GM12878 (cell line): Measurements from ENCODE around the gene ESRP2. TPM values are rescaled to one million over a fixed set of nuclear protein-coding genes. Genes with fewer than 3 reads are reported as not detected.

Source experiments
- ATAC-seq: fragments of 200-7000 bp; cut with Tn5 transposase; 3 replicates; pipeline ENCODE4 v1.9.1; 2020; ENCODE audit warnings: mild to moderate bottlenecking, moderate library complexity
- BruUV-seq: library from RNA; stranded (reverse); fragments of 400-500 nt; replicated peaks from 2 replicates; lab custom pipeline; 2021; lab: Mats Ljungman, UMichigan
- CTCF ChIA-PET: fragments of 300-600 bp; sonication (Branson Sonifier 250); formaldehyde crosslinking; extraction: SDS; loops from one replicate; lab custom pipeline; 2021; ENCODE audit warnings: inconsistent platforms; lab: Yijun Ruan, JAX
- POLR2A ChIA-PET: fragments of 350-600 bp; formaldehyde crosslinking; extraction: SDS; loops from one replicate; lab custom pipeline; 2021; ENCODE audit warnings: inconsistent platforms; lab: Charles Lee
- RAD21 ChIA-PET: fragments of 300-600 bp; sonication (Branson Sonifier 250); formaldehyde crosslinking; loops from one replicate; lab custom pipeline; 2023; ENCODE audit warnings: antibody characterized with exemption; ENCODE audit not compliant: unreplicated experiment; lab: Charles Lee
- SMC1A ChIA-PET: fragments of 300-600 bp; sonication (Branson Sonifier 250); formaldehyde crosslinking; loops from one replicate; lab custom pipeline; 2023; ENCODE audit not compliant: unreplicated experiment, uncharacterized antibody; lab: Charles Lee
- DNase-seq: peaks from one replicate; pipeline ENCODE4 v3.0.0-alpha.2; 2011; ENCODE audit warnings: low read depth, low spot score
- FAIRE-seq: peaks from 3 replicates; lab custom pipeline; 2011; peaks lifted over from hg19 to GRCh38; lab: Jason Lieb, UNC
- H2AFZ ChIP-seq: 2 replicates; pipeline ENCODE4 v1.6.0; 2011; ENCODE audit warnings: low read depth, low read length, control low read depth; ENCODE audit not compliant: control insufficient read depth
- H3K27ac ChIP-seq: 2 replicates; pipeline ENCODE4 v1.5.1; 2011; ENCODE audit warnings: control low read depth; ENCODE audit not compliant: control insufficient read depth, insufficient read depth
- H3K27me3 ChIP-seq, 2 experiments: replicated peaks in 1 of 2; 2 replicates each; pipeline versions ENCODE4 v1.6.0 to v1.6.1; 2011; ENCODE audit warnings: low read length in 1 of 2; ENCODE audit not compliant: control insufficient read depth in 2 of 2, insufficient read depth in 2 of 2
- H3K36me3 ChIP-seq, 2 experiments: 2 replicates each; pipeline ENCODE4 v1.5.1; 2011; ENCODE audit warnings: low read length in 1 of 2; ENCODE audit not compliant: control insufficient read depth in 2 of 2, insufficient read depth in 2 of 2
- H3K4me1 ChIP-seq: 2 replicates; pipeline ENCODE4 v1.6.1; 2011; ENCODE audit warnings: mild to moderate bottlenecking, low read length, moderate library complexity, mixed read lengths; ENCODE audit not compliant: control insufficient read depth, insufficient read depth
- H3K4me2 ChIP-seq: 2 replicates; pipeline ENCODE4 v1.6.0; 2011; ENCODE audit warnings: control low read depth; ENCODE audit not compliant: control insufficient read depth, insufficient read depth
- H3K4me3 ChIP-seq: fragments of 200-600 bp; sonication (generic); 2 replicates; pipeline ENCODE4 v1.5.1; 2016
- H3K79me2 ChIP-seq: 2 replicates; pipeline ENCODE4 v1.6.0; 2011; ENCODE audit warnings: low read length; ENCODE audit not compliant: control insufficient read depth, insufficient read depth
- H3K9ac ChIP-seq: 2 replicates; pipeline ENCODE4 v1.8.0; 2011; ENCODE audit warnings: low read length, control low read depth, mixed read lengths; ENCODE audit not compliant: control insufficient read depth, insufficient read depth
- H3K9me3 ChIP-seq: replicated peaks from 3 replicates; pipeline ENCODE4 v1.5.1; 2011; ENCODE audit warnings: mild to moderate bottlenecking, low read length; ENCODE audit not compliant: control insufficient read depth, insufficient read depth
- H4K20me1 ChIP-seq: 2 replicates; pipeline ENCODE4 v1.6.0; 2011; ENCODE audit not compliant: control insufficient read depth, insufficient read depth
- ATF7 ChIP-seq: fragments of 450-650 bp; IDR thresholded peaks from 2 replicates; pipeline ENCODE4 v1.6.1; 2016; ENCODE audit warnings: low read depth, mild to moderate bottlenecking
- BACH1 ChIP-seq: fragments of 450-650 bp; IDR thresholded peaks from 2 replicates; pipeline ENCODE4 v1.6.1; 2017; ENCODE audit warnings: mild to moderate bottlenecking, borderline replicate concordance
- CREM ChIP-seq: IDR thresholded peaks from 2 replicates; pipeline ENCODE4 v1.6.1; 2014; ENCODE audit warnings: antibody characterized with exemption, low read depth
- IKZF2 ChIP-seq, 2 experiments: fragments of 450-650 bp; IDR thresholded peaks; 2 replicates each; pipeline ENCODE4 v1.6.1; 2017; ENCODE audit warnings: mild to moderate bottlenecking in 2 of 2, moderate library complexity in 2 of 2
- JUNB ChIP-seq: IDR thresholded peaks from 2 replicates; pipeline ENCODE4 v1.6.1; 2016; ENCODE audit warnings: antibody characterized with exemption, mild to moderate bottlenecking
- MEF2A ChIP-seq: IDR thresholded peaks from 2 replicates; pipeline ENCODE4 v1.6.1; 2011; ENCODE audit warnings: low read depth, mild to moderate bottlenecking, low read length, moderate library complexity; ENCODE audit not compliant: insufficient read depth
- PML ChIP-seq: IDR thresholded peaks from 2 replicates; pipeline ENCODE4 v1.6.1; 2012; ENCODE audit warnings: low read length, inconsistent platforms
- POLR2AphosphoS5 ChIP-seq: IDR thresholded peaks from 2 replicates; pipeline ENCODE4 v1.6.1; 2011; ENCODE audit warnings: mild to moderate bottlenecking, low read length, inconsistent platforms
- RAD21 ChIP-seq: IDR thresholded peaks from 2 replicates; pipeline ENCODE4 v1.6.1; 2011; ENCODE audit warnings: mild to moderate bottlenecking, low read depth, low read length, moderate library complexity; ENCODE audit not compliant: insufficient read depth
- RUNX3 ChIP-seq: IDR thresholded peaks from 2 replicates; pipeline ENCODE4 v1.6.1; 2012; ENCODE audit warnings: low read length, inconsistent platforms
- SUZ12 ChIP-seq: fragments of 200-600 bp; sonication (generic); IDR thresholded peaks from one replicate; pipeline ENCODE4 v1.6.1; 2018; ENCODE audit warnings: antibody characterized with exemption, mild to moderate bottlenecking; ENCODE audit not compliant: unreplicated experiment
- ZNF24 ChIP-seq: fragments of 450-650 bp; IDR thresholded peaks from 2 replicates; pipeline ENCODE4 v1.6.1; 2017; ENCODE audit warnings: antibody characterized with exemption, mild to moderate bottlenecking
- ZNF274 ChIP-seq: IDR thresholded peaks from one replicate; pipeline ENCODE4 v1.8.0; 2011; ENCODE audit not compliant: insufficient read length, insufficient read depth
- WGBS: methylation state at CpG from one replicate; pipeline ENCODE4 v1.1.6; 2016; ENCODE audit warnings: low lambda C conversion rate; ENCODE audit not compliant: insufficient replicate concordance, insufficient coverage; ENCODE audit errors: missing lambda C conversion rate; 5-methylcytosine and 5-hydroxymethylcytosine counted together
- in situ Hi-C: fragments of 300-500 bp; cut with MboI; formaldehyde crosslinking; loops from 9 replicates; pipeline ENCODE4 v1.14.3; 2018; ENCODE audit warnings: mixed read lengths
- intact Hi-C: fragments of 100-400 bp; cut with micrococcal nuclease; formaldehyde crosslinking; loops from one replicate; pipeline ENCODE4 v1.14.2; 2022; ENCODE audit not compliant: unreplicated experiment
- polyA plus RNA-seq, 11 experiments: library from polyadenylated mRNA; depleted of rRNA in 4 of 11; unstranded in 6 of 11; stranded (reverse) in 5 of 11; fragments of >200 nt; fragmentation: Nextera tagmentation in 4 of 11; fragmentation: Illumina TruSeq in 1 of 11; extraction: Ambion mirVana in 4 of 11; extraction: Trizol in 1 of 11; gene quantifications; 1 replicate in 1 of 11; 2 replicates in 10 of 11; pipeline versions ENCODE4 v1.2.1 to v1.2.3, GENCODE V29; 2011 to 2016; ENCODE audit warnings: inconsistent platforms in 2 of 11, missing spikeins in 2 of 11, low read depth in 1 of 11
- total RNA-seq, 4 experiments: library from RNA; depleted of rRNA in 3 of 4; stranded (reverse); fragments of >200 nt in 3 of 4; fragmentation: Illumina TruSeq in 1 of 4; extraction: Trizol in 1 of 4; gene quantifications; 2 replicates each; pipeline versions ENCODE4 v1.2.1 to v1.2.3, GENCODE V29; 2013 to 2021
- TF ChIP-seq, protein P1 (sequence below): fragments of 450-650 bp; IDR thresholded peaks from 2 replicates; pipeline ENCODE4 v1.6.1; 2017; ENCODE audit warnings: low read depth, mild to moderate bottlenecking, moderate library complexity
- TF ChIP-seq, protein P2 (sequence below): fragments of 450-650 bp; conservative IDR thresholded peaks from 2 replicates; pipeline ENCODE4 v1.6.1; 2017; ENCODE audit warnings: mild to moderate bottlenecking, moderate library complexity
- TF ChIP-seq, protein P3 (sequence below): fragments of 450-650 bp; IDR thresholded peaks from 2 replicates; pipeline ENCODE4 v1.6.1; 2016; ENCODE audit warnings: mild to moderate bottlenecking, moderate library complexity, borderline replicate concordance

ESRP2 gene
- total and polyA plus RNA-seq, 10 of the 15 experiments (the other 5 are each of a cell fraction or from before 2014, with no cell fraction given): 0.04 to 0.64 (median 0.08) TPM; not detected in 3

DNA sequence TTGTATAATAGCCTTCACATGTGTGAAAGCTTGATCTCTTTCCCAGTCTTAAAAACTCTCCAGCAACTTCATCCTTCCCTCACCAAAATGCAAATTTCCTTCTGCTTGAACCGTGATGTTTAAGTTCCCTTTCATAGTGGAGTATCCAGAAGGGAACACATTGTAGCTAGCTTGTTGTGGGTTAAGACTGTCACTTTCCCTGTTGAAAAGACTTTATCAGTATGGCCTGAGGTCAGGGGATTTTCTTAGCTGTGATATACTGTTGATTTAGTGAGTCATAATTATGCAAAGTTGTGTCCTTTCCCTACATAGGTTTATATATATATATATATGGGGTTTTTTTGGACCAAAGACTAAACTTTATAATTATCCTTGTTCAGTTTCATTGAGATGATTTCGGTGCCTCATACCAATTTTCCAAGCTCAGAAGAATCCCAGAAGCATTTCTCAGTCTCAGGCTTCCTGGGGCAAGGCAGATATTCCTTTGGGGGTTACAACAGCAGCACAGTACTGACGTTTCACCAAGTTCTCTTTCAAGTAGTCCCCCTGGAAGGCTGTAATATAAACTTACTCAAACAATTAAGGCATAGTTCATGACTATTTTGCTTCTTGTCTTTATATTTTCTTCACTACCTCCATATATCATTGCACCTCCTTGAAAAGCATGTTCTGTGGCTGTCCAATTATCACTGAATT lies 35.7 kb downstream of the ESRP2 start:
- Histone ChIP-seq H3K79me2 (no peaks in the 10 kb centered on the region), H2AFZ (no peak overlapping the region), H3K9ac (no peak overlapping the region), H3K27me3 (no peaks in the 10 kb centered on the region), H3K36me3 (peaks cover 0 to 3% of the 10 kb centered on the region in 2 experiments; a peak in 2 of 4 replicates), H3K27ac (peak overlapping the region; percentile 37; the same call in 1 of the 2 replicates), H3K4me2 (no peak overlapping the region), H3K9me3 (no peaks in the 10 kb centered on the region), H3K4me1 (0 out of 2 replicates have a peak, but pooled peaks cover 3% of the 10 kb centered on the region), H4K20me1 (no peaks in the 10 kb centered on the region), H3K4me3 (no peak overlapping the region)
- FAIRE-seq (peak; percentile 61), ATAC-seq (peak; percentile 85), DNase-seq (no peak)
- in situ Hi-C loops (no loop called here), intact Hi-C loops (no loop called here)
- 9% methylated on average over 3 of the region's 3 CpGs for WGBS
- RAD21 ChIA-PET: interaction anchor here (1.4 kb wide), 1 partner anchor 28 kb away, joined by 6 read pairs; no protein-coding TSS in a partner anchor
- CTCF ChIA-PET: interaction anchor here (0.7 to 1.8 kb wide), 7 partner anchors 9 to 159 kb away, joined by 3 to 6 read pairs (median 3); no protein-coding TSS in a partner anchor
- BruUV-seq: no TSS peak
- SMC1A ChIA-PET: interaction anchor here (0.5 to 1.7 kb wide), 8 partner anchors 11 to 115 kb away, joined by 3 to 8 read pairs (median 3); partner anchors contain the start of gene NFATC3
- POLR2A ChIA-PET: interaction anchor here (0.9 to 1.1 kb wide), 3 partner anchors 22 to 81 kb away, joined by 3 to 4 read pairs (median 3); no protein-coding TSS in a partner anchor
- TF ChIP-seq ATF7 (peak; percentile 46; the same call in 1 of the 2 replicates), RUNX3 (peak; percentile 73; the same call in 1 of the 2 replicates), MEF2A (0 out of 2 replicates have a peak, but pooled peaks have one; percentile 29), JUNB (0 out of 2 replicates have a peak, but pooled peaks have one; percentile 24), RAD21 (no peak), SUZ12 (no peak), BACH1 (no peak), ZNF274 (no peak), CREM (peak; percentile 23; the same call in 1 of the 2 replicates), PML (no peak), POLR2AphosphoS5 (no peak), ZNF24 (no peak), IKZF2 (IDR thresholded peaks at IDR 0.05) (peak; percentile 55 to 72; a peak in 2 of 4 replicates)
- TF ChIP-seq, protein P1, sequence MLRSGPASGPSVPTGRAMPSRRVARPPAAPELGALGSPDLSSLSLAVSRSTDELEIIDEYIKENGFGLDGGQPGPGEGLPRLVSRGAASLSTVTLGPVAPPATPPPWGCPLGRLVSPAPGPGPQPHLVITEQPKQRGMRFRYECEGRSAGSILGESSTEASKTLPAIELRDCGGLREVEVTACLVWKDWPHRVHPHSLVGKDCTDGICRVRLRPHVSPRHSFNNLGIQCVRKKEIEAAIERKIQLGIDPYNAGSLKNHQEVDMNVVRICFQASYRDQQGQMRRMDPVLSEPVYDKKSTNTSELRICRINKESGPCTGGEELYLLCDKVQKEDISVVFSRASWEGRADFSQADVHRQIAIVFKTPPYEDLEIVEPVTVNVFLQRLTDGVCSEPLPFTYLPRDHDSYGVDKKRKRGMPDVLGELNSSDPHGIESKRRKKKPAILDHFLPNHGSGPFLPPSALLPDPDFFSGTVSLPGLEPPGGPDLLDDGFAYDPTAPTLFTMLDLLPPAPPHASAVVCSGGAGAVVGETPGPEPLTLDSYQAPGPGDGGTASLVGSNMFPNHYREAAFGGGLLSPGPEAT: peak; percentile 44; the same call in 1 of the 2 replicates
- TF ChIP-seq, protein P2, sequence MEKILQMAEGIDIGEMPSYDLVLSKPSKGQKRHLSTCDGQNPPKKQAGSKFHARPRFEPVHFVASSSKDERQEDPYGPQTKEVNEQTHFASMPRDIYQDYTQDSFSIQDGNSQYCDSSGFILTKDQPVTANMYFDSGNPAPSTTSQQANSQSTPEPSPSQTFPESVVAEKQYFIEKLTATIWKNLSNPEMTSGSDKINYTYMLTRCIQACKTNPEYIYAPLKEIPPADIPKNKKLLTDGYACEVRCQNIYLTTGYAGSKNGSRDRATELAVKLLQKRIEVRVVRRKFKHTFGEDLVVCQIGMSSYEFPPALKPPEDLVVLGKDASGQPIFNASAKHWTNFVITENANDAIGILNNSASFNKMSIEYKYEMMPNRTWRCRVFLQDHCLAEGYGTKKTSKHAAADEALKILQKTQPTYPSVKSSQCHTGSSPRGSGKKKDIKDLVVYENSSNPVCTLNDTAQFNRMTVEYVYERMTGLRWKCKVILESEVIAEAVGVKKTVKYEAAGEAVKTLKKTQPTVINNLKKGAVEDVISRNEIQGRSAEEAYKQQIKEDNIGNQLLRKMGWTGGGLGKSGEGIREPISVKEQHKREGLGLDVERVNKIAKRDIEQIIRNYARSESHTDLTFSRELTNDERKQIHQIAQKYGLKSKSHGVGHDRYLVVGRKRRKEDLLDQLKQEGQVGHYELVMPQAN: no peak
- TF ChIP-seq, protein P3, sequence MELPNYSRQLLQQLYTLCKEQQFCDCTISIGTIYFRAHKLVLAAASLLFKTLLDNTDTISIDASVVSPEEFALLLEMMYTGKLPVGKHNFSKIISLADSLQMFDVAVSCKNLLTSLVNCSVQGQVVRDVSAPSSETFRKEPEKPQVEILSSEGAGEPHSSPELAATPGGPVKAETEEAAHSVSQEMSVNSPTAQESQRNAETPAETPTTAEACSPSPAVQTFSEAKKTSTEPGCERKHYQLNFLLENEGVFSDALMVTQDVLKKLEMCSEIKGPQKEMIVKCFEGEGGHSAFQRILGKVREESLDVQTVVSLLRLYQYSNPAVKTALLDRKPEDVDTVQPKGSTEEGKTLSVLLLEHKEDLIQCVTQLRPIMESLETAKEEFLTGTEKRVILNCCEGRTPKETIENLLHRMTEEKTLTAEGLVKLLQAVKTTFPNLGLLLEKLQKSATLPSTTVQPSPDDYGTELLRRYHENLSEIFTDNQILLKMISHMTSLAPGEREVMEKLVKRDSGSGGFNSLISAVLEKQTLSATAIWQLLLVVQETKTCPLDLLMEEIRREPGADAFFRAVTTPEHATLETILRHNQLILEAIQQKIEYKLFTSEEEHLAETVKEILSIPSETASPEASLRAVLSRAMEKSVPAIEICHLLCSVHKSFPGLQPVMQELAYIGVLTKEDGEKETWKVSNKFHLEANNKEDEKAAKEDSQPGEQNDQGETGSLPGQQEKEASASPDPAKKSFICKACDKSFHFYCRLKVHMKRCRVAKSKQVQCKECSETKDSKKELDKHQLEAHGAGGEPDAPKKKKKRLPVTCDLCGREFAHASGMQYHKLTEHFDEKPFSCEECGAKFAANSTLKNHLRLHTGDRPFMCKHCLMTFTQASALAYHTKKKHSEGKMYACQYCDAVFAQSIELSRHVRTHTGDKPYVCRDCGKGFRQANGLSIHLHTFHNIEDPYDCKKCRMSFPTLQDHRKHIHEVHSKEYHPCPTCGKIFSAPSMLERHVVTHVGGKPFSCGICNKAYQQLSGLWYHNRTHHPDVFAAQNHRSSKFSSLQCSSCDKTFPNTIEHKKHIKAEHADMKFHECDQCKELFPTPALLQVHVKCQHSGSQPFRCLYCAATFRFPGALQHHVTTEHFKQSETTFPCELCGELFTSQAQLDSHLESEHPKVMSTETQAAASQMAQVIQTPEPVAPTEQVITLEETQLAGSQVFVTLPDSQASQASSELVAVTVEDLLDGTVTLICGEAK: peak; percentile 41; the same call in 1 of the 2 replicates
